GM19455 (cell line): ENCODE data around the gene ATP9B.
"Not testable (repeated sequence)": the region's sequence is repeated elsewhere in the genome, so short reads cannot be mapped to it uniquely, and the experiment has no call there.

ENCODE experiments used
- ATAC-seq: cut with Tn5 transposase; IDR thresholded peaks from one replicate; pipeline ENCODE4 v1.9.1; 2021; ENCODE audit not compliant: unreplicated experiment

ATP9B gene

GRCh38 chr18:79354350-79354749 lies 285.2 kb downstream of the ATP9B start:
- no peak for ATAC-seq

- ATAC-seq = peak; percentile 64
Measured at GRCh38 chr18:79355433-79356335, 286.5 kb downstream of the ATP9B start.

GRCh38 chr18:79356435-79356834 lies 287.2 kb downstream of the ATP9B start:
- ATAC-seq = peak; percentile 82

- no peak for ATAC-seq
Measured at GRCh38 chr18:79360933-79361332, 291.7 kb downstream of the ATP9B start.

GRCh38 chr18:79361766-79362522 lies 292.8 kb downstream of the ATP9B start:
- no peak for ATAC-seq

GRCh38 chr18:79365701-79366100 lies 296.5 kb downstream of the ATP9B start:
- no peak for ATAC-seq

- no peak for ATAC-seq
Measured at GRCh38 chr18:79366177-79367094, 297.2 kb downstream of the ATP9B start.

- ATAC-seq = no peak
Measured at GRCh38 chr18:79367480-79367879, 298.3 kb downstream of the ATP9B start.

- no peak for ATAC-seq
Measured at GRCh38 chr18:79367989-79368388, 298.8 kb downstream of the ATP9B start.

GRCh38 chr18:79368681-79369080 lies 299.5 kb downstream of the ATP9B start:
- no peak for ATAC-seq

- ATAC-seq = no peak
Measured at GRCh38 chr18:79371561-79372121, 302.4 kb downstream of the ATP9B start.

- ATAC-seq = no peak
Measured at GRCh38 chr18:79372461-79372860, 303.3 kb downstream of the ATP9B start.

- no peak for ATAC-seq
Measured at GRCh38 chr18:79372991-79373390, 303.8 kb downstream of the ATP9B start.

GRCh38 chr18:79373736-79374135 lies 304.5 kb downstream of the ATP9B start:
- no peak for ATAC-seq

- ATAC-seq = peak; percentile 78
Measured at GRCh38 chr18:79374408-79375171, 305.4 kb downstream of the ATP9B start.

GRCh38 chr18:79375441-79376154 lies 306.4 kb downstream of the ATP9B start:
- no peak for ATAC-seq

- ATAC-seq = not testable (repeated sequence)
Measured at GRCh38 chr18:79376661-79377060, 307.5 kb downstream of the ATP9B start.

GRCh38 chr18:79377187-79377891 lies 308.1 kb downstream of the ATP9B start:
- no peak for ATAC-seq
